SK-N-SH (cell line): ENCODE results near the gene SAP30BP. TPM values are rescaled to one million over a fixed set of nuclear protein-coding genes. Genes with fewer than 3 reads are reported as not detected.

ENCODE experiments used
- CTCF ChIA-PET: fragments of 300-600, 350-600 bp; formaldehyde crosslinking; extraction: SDS; loops from one replicate; lab custom pipeline; 2021; lab: Yijun Ruan, JAX
- POLR2A ChIA-PET: fragments of 350-600 bp; sonication (Branson Sonifier 250); formaldehyde crosslinking; extraction: SDS; loops from one replicate; lab custom pipeline; 2020; ENCODE audit warnings: antibody characterized with exemption, inconsistent platforms; lab: Yijun Ruan, JAX
- DNase-seq: peaks from one replicate; pipeline ENCODE4 v3.0.0; 2012
- H2AFZ ChIP-seq: fragments of 200-600 bp; sonication (generic); 2 replicates; pipeline ENCODE4 v1.8.1; 2016; ENCODE audit warnings: antibody characterized with exemption, mild to moderate bottlenecking, low read depth
- H3F3A ChIP-seq: fragments of 200-600 bp; sonication (generic); replicated peaks from 2 replicates; pipeline ENCODE3; 2016; ENCODE audit warnings: antibody characterized with exemption, mild to moderate bottlenecking; ENCODE audit not compliant: insufficient read depth
- H3K27ac ChIP-seq, 2 experiments: fragments of 200-500 bp in 1 of 2; fragments of 200-600 bp in 1 of 2; sonication (Bioruptor generic) in 1 of 2; sonication (generic), shearing (Covaris generic) in 1 of 2; 2 replicates each; pipeline versions ENCODE4 v1.5.1 to v1.6.1; 2014 to 2016; ENCODE audit warnings: low read depth in 2 of 2, inconsistent platforms in 1 of 2, low read length in 1 of 2, mild to moderate bottlenecking in 1 of 2, mixed read lengths in 1 of 2
- H3K27me3 ChIP-seq: fragments of 200-600 bp; sonication (generic), shearing (Covaris generic); 2 replicates; pipeline ENCODE4 v1.6.1; 2016; ENCODE audit warnings: mixed run types; ENCODE audit not compliant: insufficient read depth
- H3K36me3 ChIP-seq, 2 experiments: fragments of 200-500 bp in 1 of 2; fragments of 200-600 bp in 1 of 2; sonication (Bioruptor generic) in 1 of 2; sonication (generic) in 1 of 2; replicated peaks in 1 of 2; 2 replicates each; pipeline versions ENCODE3 to v1.5.1; 2014 to 2016; ENCODE audit warnings: low read length in 1 of 2, mild to moderate bottlenecking in 1 of 2; ENCODE audit not compliant: insufficient read depth in 2 of 2, control insufficient read depth in 1 of 2
- H3K4me1 ChIP-seq, 2 experiments: fragments of 200-500 bp in 1 of 2; fragments of 200-600 bp in 1 of 2; sonication (Bioruptor generic) in 1 of 2; sonication (generic), shearing (Covaris generic) in 1 of 2; 2 replicates each; pipeline versions ENCODE4 v1.5.1 to v1.6.1; 2014 to 2016; ENCODE audit warnings: low read depth in 1 of 2, low read length in 1 of 2, mixed run types in 1 of 2; ENCODE audit not compliant: insufficient read depth in 2 of 2, control insufficient read depth in 1 of 2
- H3K4me2 ChIP-seq: fragments of 200-600 bp; sonication (generic), shearing (Covaris generic); 2 replicates; pipeline ENCODE4 v1.6.1; 2017; ENCODE audit warnings: mixed run types
- H3K4me3 ChIP-seq, 2 experiments: fragments of 200-500 bp in 1 of 2; fragments of 200-600 bp in 1 of 2; sonication (Bioruptor generic) in 1 of 2; sonication (generic), shearing (Covaris generic) in 1 of 2; 2 replicates each; pipeline versions ENCODE4 v1.5.1 to v1.8.1; 2014 to 2016; ENCODE audit warnings: low read depth in 2 of 2, inconsistent platforms in 1 of 2, low read length in 1 of 2, mild to moderate bottlenecking in 1 of 2, mixed read lengths in 1 of 2, moderate library complexity in 1 of 2
- H3K79me2 ChIP-seq: fragments of 200-600 bp; sonication (generic); 2 replicates; pipeline ENCODE4 v1.8.1; 2017; ENCODE audit warnings: mild to moderate bottlenecking; ENCODE audit not compliant: insufficient read depth
- H3K9ac ChIP-seq: fragments of 200-600 bp; sonication (generic); 2 replicates; pipeline ENCODE4 v1.6.1; 2017; ENCODE audit warnings: mixed run types
- H3K9me2 ChIP-seq: fragments of 200-600 bp; sonication (generic); 2 replicates; pipeline ENCODE4 v1.6.1; 2017; ENCODE audit warnings: mixed run types
- H3K9me3 ChIP-seq: fragments of 200-600 bp; sonication (generic); 2 replicates; pipeline ENCODE4 v1.6.1; 2017; ENCODE audit warnings: mixed run types, mild to moderate bottlenecking, moderate library complexity
- H4K20me1 ChIP-seq: fragments of 200-600 bp; sonication (generic); 2 replicates; pipeline ENCODE4 v1.6.1; 2017; ENCODE audit warnings: mild to moderate bottlenecking, mixed run types; ENCODE audit not compliant: insufficient read depth
- CTCF ChIP-seq: fragments of 200-600 bp; sonication (generic); IDR thresholded peaks from 2 replicates; pipeline ENCODE4 v1.6.1; 2017; ENCODE audit warnings: antibody characterized with exemption, mild to moderate bottlenecking, moderate library complexity
- ELF1 ChIP-seq: IDR thresholded peaks from 2 replicates; pipeline ENCODE4 v1.4.0; 2012
- MXI1 ChIP-seq: IDR thresholded peaks from 2 replicates; pipeline ENCODE4 v1.6.1; 2012; ENCODE audit warnings: mild to moderate bottlenecking, low read depth, low read length, improper control_type of control experiment
- NFIC ChIP-seq: IDR thresholded peaks from 2 replicates; pipeline ENCODE4 v1.4.0; 2012; ENCODE audit warnings: borderline replicate concordance
- NRF1 ChIP-seq: IDR thresholded peaks from 2 replicates; pipeline ENCODE4 v1.6.1; 2012; ENCODE audit warnings: low read depth, mild to moderate bottlenecking, low read length
- PBX3 ChIP-seq: IDR thresholded peaks from 2 replicates; pipeline ENCODE4; 2012
- RCOR1 ChIP-seq: fragments of 150-350 bp; IDR thresholded peaks from 2 replicates; pipeline ENCODE4 v1.6.1; 2017; ENCODE audit warnings: antibody characterized with exemption, low read length
- RFX5 ChIP-seq: IDR thresholded peaks from 2 replicates; pipeline ENCODE4 v1.6.1; 2012; ENCODE audit warnings: mild to moderate bottlenecking, improper control_type of control experiment, low read length
- RXRA ChIP-seq: IDR thresholded peaks from 2 replicates; pipeline ENCODE4 v1.4.0; 2012; ENCODE audit warnings: low read depth, mild to moderate bottlenecking, borderline replicate concordance
- SIN3A ChIP-seq: IDR thresholded peaks from 2 replicates; pipeline ENCODE4 v1.6.1; 2012; ENCODE audit warnings: low read depth, mild to moderate bottlenecking, low read length, moderate library complexity, borderline replicate concordance
- USF1 ChIP-seq: IDR thresholded peaks from 2 replicates; pipeline ENCODE4 v1.4.0; 2012; ENCODE audit warnings: low read depth, borderline replicate concordance
- WGBS: methylation state at CpG from one replicate; pipeline ENCODE4 v1.1.6; 2017; ENCODE audit warnings: low lambda C conversion rate; 5-methylcytosine and 5-hydroxymethylcytosine counted together
- polyA plus RNA-seq, 3 experiments: library from polyadenylated mRNA; depleted of rRNA; stranded (reverse); fragments of >200 nt; gene quantifications; 2 replicates each; pipeline ENCODE4 v1.2.3, GENCODE V29; 2012

The SAP30BP gene
- polyA plus RNA-seq, 1 of the 3 experiments (the other 2 are of a cell fraction) = 158 TPM

GRCh38 chr17:75640556-75641119 lies 26.5 kb upstream of the SAP30BP start:
- Histone ChIP-seq H2AFZ (no peak overlapping the region), H3K4me2 (no peak overlapping the region), H3K79me2 (no peaks in the 10 kb centered on the region), H3K9me3 (no peaks in the 10 kb centered on the region), H3K27me3 (no peaks in the 10 kb centered on the region), H3K36me3 (peaks cover 0 to 52% of the 10 kb centered on the region in 2 experiments), H3K9me2 (no peaks in the 10 kb centered on the region), H3K9ac (no peak overlapping the region), H3K4me1 (no peaks in the 10 kb centered on the region; a peak in 1 of 4 replicates), H3F3A (no peaks in the 10 kb centered on the region), H3K4me3 (no peak overlapping the region), H4K20me1 (no peaks in the 10 kb centered on the region), H3K27ac (no peak overlapping the region)
- no peak for TF ChIP-seq SIN3A
- ChIA-PET CTCF (interaction anchor here (0.7 to 37.9 kb wide), 4 partner anchors 7 to 110 kb away, joined by 3 to 1370 read pairs (median 1189); partner anchors contain the start of genes GALK1 and SMIM5), POLR2A (no interaction called here)
- DNase-seq = no peak
- 95% methylated on average over 11 of the region's 13 CpGs for WGBS

GRCh38 chr17:75641343-75641742 lies 25.8 kb upstream of the SAP30BP start:
- TF ChIP-seq NFIC (no peak), PBX3 (no peak), RFX5 (no peak), RCOR1 (no peak), USF1 (no peak), MXI1 (no peak), NRF1 (no peak), RXRA (no peak), CTCF (no peak), ELF1 (no peak)

More at GRCh38 chr17:75641343-75641742, 25.8 kb upstream of the SAP30BP start:
- Histone ChIP-seq H3K79me2 (no peaks in the 10 kb centered on the region), H3K4me3 (no peak overlapping the region), H3K27me3 (no peaks in the 10 kb centered on the region), H2AFZ (no peak overlapping the region), H4K20me1 (no peaks in the 10 kb centered on the region), H3F3A (no peaks in the 10 kb centered on the region), H3K9me2 (no peaks in the 10 kb centered on the region), H3K4me2 (no peak overlapping the region), H3K36me3 (peaks cover 0 to 53% of the 10 kb centered on the region in 2 experiments), H3K27ac (no peak overlapping the region), H3K4me1 (no peaks in the 10 kb centered on the region; a peak in 1 of 4 replicates), H3K9ac (no peak overlapping the region), H3K9me3 (no peaks in the 10 kb centered on the region)
- ChIA-PET POLR2A (interaction anchor here (0.6 kb wide), 1 partner anchor 21 kb away, joined by 3 read pairs; no protein-coding TSS in a partner anchor), CTCF (interaction anchor here (0.7 to 37.9 kb wide), 5 partner anchors 6 to 110 kb away, joined by 3 to 1370 read pairs (median 1189); partner anchors contain the start of genes GALK1 and SMIM5)
- WGBS = 95% methylated on average over 9 of the region's 9 CpGs
- DNase-seq = no peak
